GM21381 (cell line): ENCODE data around the gene SLC7A1.

Experiments
- ATAC-seq: cut with Tn5 transposase; IDR thresholded peaks from one replicate; pipeline ENCODE4 v1.9.1; 2021; ENCODE audit warnings: mild to moderate bottlenecking, moderate library complexity; ENCODE audit not compliant: unreplicated experiment

The SLC7A1 gene

GRCh38 chr13:29583073-29583785 is 12.3 kb downstream of the SLC7A1 start:
- no peak for ATAC-seq

GRCh38 chr13:29582171-29582570 is 13.3 kb downstream of the SLC7A1 start:
- ATAC-seq = no peak

- no peak for ATAC-seq
Observed at GRCh38 chr13:29581666-29582065, 13.8 kb downstream of the SLC7A1 start.

GRCh38 chr13:29579094-29579493 is 16.4 kb downstream of the SLC7A1 start:
- no peak for ATAC-seq

- ATAC-seq = no peak
Observed at GRCh38 chr13:29578300-29579085, 17.0 kb downstream of the SLC7A1 start.

- ATAC-seq = no peak
Observed at GRCh38 chr13:29577136-29578051, 18.1 kb downstream of the SLC7A1 start.

- no peak for ATAC-seq
Observed at GRCh38 chr13:29576581-29576980, 18.9 kb downstream of the SLC7A1 start.

- no peak for ATAC-seq
Observed at GRCh38 chr13:29575098-29575497, 20.4 kb downstream of the SLC7A1 start.

GRCh38 chr13:29573190-29573589 is 22.3 kb downstream of the SLC7A1 start:
- ATAC-seq = no peak

GRCh38 chr13:29572575-29572974 is 22.9 kb downstream of the SLC7A1 start:
- ATAC-seq = no peak

- ATAC-seq = no peak
Observed at GRCh38 chr13:29571876-29572570, 23.5 kb downstream of the SLC7A1 start.

- ATAC-seq = no peak
Observed at GRCh38 chr13:29570051-29570654, 25.3 kb downstream of the SLC7A1 start.

GRCh38 chr13:29569253-29570050 is 26.0 kb downstream of the SLC7A1 start:
- ATAC-seq = no peak

GRCh38 chr13:29568731-29569130 is 26.8 kb downstream of the SLC7A1 start:
- no peak for ATAC-seq

GRCh38 chr13:29567411-29567810 is 28.1 kb downstream of the SLC7A1 start:
- no peak for ATAC-seq

GRCh38 chr13:29566206-29566605 is 29.3 kb downstream of the SLC7A1 start:
- no peak for ATAC-seq

- no peak for ATAC-seq
Observed at GRCh38 chr13:29564818-29565217, 30.7 kb downstream of the SLC7A1 start.

- no peak for ATAC-seq
Observed at GRCh38 chr13:29564373-29564772, 31.1 kb downstream of the SLC7A1 start.

- ATAC-seq = no peak
Observed at GRCh38 chr13:29563941-29564340, 31.5 kb downstream of the SLC7A1 start.
